Kidney glomerular epithelial cell (primary cell): ENCODE measurements around the gene PRKAR2B.
A peak's percentile ranks its signal among the peaks of the same experiment; 100 is the strongest.
"Not testable (repeated sequence)": the region's sequence is repeated elsewhere in the genome, so short reads cannot be mapped to it uniquely, and the experiment has no call there.

Experiments used
- DNase-seq: peaks from one replicate; lab custom pipeline; 2025; lab: John Stamatoyannopoulos, UW

PRKAR2B gene

DNA sequence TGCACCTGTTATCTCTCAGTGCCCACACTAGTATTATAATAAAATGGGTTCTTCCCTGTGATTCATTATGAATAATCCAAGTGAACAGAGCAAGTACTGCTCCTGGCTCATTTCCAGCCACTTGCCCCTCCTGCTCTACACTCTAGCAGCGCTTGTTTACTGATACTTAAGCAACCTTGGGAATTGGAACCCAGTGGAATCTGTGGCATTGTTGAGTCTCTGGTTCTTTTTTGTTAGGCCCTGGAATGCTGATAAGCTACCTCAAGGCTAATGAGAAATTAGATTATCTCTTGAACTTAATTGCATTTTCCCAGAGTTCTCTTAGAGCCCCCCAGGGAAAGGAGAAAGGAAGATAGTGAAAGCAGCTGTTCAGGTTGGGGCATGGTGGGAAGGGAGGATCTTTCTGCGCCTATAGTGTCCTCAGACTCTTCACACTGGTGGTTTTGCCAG is 34.0 kb downstream of the PRKAR2B start:
- peak; percentile 28 for DNase-seq

DNA sequence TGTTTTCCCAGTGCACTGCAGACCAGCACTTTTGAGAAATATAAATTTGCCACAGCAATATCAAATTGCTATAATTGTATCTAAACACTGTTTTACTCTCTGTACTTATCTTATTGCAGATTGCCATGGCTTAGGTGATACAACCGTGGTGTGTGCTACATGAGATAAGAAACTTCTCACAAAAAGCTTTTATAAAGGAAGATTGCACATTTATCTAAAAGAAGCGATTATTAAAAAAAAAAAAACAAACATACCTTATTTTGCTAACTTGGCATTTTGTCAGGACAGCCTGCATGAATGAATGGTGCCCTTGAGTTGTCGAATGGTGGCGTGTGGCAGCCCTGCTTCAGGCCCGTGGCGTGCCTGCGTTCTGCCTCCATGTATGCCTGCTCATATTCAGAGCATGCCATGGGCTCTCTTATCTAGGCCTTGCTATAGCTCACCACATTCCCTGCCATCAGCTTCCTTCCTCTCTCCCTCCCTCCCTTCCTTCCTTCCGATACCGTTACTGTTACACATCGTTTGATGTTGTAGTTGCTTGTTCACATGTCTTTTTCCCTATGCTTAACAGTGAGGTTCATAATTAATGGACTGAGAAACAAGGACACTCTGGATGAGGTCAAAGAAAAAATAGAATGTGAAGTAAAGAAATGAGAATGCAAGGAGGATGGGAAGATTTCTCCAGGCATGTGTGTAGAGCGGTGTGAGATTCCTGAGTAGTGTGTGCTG is 34.9 kb downstream of the PRKAR2B start:
- no peak for DNase-seq

DNA sequence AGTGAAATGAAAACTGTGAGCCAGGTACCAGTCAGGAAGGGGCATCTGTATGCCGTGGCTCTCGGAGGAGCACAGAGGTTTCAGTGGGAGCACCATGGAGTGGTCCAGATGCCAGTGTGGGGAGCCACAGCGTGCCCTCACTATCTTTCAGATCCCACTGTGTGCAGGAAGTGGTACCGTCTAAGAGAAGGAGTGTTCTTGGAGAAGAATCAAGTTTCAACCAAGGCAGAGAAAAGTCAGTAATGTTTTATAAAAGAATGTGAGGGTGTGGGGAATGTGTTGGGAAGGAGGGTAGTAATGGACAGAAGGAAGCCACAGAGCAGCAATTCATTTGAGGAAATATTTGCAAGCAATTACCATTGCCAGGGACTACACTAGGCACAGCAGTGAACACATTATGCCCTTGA is 35.6 kb downstream of the PRKAR2B start:
- no peak for DNase-seq

DNA sequence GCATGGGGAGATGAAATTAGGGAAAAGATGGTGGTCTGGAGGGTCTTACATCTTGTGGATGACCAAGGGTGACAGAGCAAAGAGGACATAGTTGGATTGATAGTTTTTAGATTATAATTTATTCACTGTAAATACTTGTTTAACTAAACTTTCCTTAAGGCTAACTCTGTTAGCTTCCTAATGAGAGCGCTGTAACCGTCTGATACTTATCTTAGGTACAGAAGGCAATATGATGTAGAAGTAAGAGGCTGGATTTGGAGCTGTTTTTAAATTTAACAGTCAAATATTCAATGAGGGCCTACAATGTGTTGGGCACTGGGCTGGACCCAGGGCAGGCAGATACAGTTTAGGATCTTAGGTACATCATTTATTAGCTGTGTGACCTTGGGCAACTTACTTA is 36.0 kb downstream of the PRKAR2B start:
- DNase-seq, result no peak

DNA sequence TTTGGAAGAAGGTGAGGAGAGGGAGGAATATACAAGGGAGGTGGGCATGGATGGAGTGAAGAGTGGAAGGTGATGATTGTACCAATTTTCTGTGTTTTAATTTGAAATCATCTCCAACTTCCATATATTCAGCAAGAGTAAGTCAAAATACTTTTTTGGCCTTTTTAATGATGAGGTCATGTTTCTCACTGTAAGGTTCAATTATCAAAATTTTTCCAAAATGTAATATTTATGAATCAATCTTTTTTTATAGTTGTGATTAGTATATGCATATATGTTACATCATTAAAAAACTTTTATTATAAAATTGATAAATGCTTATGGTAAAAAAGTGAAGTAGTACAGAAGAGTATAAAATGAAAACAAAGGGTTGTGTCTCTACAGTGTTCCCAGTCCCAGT is 40.7 kb downstream of the PRKAR2B start:
- no peak for DNase-seq

DNA sequence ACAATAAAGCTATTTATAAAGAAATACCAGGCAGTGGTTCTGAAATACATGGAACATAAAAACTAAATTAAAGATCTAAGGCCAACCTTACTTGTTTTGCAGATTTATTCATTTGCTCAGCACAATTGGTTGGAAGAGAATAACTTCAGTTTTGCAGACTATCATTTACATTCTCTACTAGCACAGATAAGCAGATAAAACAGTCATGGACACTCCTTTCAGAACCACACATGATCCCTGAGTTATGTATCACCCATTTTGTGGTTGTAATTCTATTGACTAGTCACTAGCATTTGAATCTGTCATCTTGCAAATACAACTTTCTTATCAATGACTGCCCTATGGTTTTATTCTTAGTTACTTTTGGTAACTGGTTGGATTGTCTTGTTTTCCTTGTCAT is 45.1 kb downstream of the PRKAR2B start:
- DNase-seq, result no peak

DNA sequence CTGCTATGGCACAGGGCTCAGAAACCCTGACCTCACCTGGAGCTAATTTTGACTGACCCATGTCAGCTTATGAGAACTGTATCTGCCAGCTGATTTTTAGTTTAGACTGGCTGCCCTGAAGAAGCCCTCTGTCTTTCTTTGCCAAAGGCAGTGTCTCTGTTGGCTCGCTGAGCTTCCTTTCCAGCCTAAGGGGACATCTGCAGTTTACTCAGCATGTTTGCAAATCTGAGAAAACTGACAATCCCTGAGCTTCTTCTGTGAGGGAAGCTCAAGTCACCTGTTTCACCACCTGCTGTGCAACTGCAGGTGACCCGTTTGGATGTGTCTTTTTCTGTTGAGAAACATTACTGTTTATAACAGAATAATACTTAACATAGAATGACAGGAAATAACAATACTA is 46.0 kb downstream of the PRKAR2B start:
- DNase-seq, result no peak

DNA sequence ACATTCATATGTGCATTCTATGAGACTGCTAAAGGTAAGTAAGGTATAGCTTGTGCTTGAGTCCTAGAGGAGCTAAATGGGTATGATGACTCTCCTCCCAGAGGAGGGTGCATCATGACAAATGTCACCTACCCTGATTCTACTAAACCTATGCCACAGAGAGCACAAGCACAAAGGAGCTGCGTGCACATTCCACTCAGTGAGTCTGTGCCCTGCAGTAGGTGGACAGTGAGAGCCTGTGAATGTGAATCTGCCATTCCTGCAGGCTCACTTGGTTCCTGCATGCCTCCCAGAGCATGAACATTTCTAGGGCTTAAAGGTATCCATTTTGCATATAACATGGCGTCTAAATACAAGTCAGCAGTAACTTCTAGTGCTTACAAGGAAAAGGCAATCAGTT is 46.8 kb downstream of the PRKAR2B start:
- no peak for DNase-seq

DNA sequence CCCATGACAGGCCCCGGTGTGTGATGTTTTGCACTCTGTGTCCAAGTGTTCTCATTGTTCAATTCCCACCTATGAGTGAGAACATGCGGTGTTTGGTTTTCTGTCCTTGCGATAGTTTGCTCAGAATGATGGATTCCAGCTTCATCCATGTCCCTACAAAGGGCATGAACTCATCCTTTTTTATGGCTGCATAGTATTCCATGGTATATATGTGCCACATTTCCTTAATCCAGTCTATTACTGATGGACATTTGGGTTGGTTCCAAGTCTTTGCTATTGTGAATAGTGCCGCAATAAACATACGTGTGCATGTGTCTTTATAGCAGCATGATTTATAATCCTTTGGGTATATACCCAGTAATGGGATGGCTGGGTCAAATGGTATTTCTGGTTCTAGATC is 49.2 kb downstream of the PRKAR2B start:
- DNase-seq, result not testable (repeated sequence)

DNA sequence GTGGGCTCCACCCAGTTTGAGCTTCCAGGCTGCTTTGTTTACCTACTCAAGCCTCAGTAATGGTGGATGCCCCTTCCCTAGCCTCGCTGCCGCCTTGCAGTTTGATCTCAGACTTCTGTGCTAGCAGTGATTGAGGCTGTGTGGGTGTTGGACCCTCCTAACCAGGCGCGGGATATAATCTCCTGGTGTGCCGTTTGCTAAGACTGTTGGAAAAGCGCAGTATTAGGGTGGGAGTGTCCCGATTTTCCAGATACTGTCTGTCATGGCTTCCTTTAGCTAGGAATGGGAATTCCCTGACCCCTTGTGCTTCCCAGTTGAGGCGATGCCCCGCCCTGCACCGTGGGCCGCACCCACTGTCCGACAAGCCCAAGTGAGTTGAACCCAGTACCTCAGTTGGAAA is 54.6 kb downstream of the PRKAR2B start:
- not testable (repeated sequence) for DNase-seq

DNA sequence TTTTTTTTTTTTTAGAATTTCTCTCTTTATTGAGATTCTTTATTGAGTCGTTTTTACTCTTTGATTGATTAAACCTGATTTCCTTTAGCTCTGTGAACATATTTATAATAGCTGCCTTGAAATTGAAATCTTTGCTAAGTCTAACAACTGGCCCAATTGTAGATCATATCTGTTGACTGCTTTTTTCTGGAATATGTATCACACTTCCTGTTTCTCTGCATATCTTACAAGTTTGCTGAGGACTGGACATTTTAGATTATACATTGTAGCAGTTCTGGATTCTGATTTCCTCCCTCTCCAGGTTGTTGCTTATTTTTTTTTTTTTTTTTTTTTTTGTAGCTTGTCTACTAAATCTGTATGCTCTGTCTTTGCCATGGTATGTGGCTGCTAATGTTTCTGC is 56.3 kb downstream of the PRKAR2B start:
- no peak for DNase-seq

DNA sequence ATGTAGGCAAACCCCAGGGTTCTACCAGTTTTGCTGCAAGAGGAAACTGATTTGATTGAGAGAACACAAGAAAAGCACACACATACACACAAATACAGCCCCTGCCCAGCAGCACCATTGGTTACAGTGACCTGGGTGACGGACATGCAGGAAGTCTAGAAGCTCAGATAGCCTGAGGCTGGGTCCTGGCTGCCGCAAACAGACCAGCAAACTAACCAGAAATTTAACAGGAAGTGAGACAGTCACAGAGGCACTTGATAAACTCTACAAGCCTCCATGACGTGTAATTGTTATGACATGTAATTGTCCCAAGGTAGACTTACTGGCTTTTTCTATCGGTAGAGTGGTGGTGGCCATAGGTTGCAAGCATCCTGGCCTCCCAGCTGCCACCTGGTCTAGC is 58.9 kb downstream of the PRKAR2B start:
- no peak for DNase-seq

DNA sequence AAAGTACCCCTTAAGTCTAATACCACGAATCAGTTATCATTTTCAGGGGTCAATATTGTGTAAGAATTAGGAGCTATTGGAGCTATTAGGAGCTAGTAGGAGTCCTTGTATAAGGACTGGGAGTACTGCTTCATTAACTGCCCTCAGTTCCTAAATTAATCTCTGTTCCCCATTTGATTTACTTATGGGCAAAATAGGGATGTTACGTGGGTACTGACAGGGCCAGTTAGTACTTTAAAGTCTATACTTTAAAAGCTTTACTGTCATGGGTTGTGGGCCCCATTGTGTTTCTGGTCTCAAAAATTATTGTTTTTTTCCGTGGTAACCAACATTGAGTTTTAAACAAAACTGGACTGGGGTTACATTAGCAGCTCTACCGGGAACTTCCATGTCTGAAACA is 60.3 kb downstream of the PRKAR2B start:
- DNase-seq, result no peak

DNA sequence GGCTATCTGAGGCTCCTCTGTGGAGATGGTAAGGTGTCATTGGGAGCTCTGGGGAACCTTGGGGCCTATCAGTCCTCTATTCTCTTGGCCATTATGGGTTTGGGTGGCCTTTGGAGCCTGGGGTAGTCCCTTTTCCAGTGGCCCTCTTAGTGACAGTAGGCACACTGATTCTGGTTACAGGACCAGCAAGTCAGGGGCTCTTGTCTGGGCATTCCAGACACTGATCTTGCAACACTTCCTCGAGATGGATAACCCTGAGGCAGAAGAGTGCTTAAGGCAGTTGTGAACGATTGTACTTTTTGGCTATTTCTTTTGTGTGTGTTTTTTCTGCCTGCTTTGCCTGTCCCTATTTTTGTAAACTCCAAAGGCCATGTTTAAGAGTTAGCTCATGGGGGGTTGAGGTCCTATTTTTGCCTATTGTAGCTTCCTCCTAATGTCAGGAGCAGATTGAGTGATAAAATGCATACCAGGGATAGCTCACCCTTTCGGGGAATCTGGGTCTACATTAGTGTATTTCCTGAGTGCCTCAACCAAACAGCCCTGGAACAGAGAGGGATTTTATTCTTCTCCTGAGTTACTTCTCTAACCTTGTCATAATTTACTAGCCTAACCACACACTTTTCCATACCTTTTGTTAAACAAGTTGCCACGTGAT is 61.2 kb downstream of the PRKAR2B start:
- DNase-seq, result no peak

DNA sequence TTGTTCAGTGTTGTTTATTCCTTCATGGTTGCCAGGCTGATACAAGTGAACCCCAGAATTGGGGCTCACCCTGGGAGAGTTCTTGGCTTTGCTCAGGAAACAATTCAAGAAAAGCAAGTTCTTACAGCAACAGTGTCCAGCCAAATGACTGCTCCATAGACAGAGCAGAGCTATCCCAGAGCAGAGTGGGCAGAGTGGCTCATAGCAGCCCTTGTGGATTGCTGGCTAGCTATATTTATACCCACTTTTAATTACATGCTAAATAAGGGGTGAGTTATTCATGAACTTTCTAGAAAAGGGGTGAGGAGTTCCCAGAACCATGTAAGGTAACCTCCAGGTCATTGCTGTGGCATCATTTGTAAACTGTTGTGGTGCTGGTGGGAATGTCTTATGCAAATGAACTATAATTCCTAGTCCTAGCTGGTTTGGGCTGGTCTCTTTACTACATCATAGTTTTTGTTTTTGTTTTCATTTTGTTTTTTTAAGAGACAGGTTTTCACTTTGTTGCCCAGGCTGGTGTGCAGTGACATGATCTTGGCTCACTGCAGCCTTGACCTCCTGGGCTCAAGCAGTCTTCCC is 64.4 kb downstream of the PRKAR2B start:
- DNase-seq, result no peak

DNA sequence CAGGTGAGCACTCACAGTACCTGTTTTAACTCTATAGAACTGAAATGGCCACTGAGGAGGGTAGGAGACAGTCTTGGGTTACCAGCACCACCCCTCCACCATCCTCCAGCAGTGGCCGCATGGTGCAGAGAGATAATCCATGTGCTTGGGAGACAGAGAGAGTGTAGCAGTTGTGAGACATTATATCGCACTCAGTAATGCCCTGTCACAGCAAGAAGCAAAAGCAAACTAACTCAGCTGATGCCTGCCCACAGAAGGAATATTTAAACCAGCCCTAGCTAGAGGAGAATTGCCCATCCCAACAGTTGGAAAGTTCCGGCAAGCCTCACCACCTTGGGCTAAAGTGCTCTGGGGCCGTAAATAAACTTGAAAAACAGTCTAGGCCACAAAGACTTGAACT is 65.5 kb downstream of the PRKAR2B start:
- no peak for DNase-seq

DNA sequence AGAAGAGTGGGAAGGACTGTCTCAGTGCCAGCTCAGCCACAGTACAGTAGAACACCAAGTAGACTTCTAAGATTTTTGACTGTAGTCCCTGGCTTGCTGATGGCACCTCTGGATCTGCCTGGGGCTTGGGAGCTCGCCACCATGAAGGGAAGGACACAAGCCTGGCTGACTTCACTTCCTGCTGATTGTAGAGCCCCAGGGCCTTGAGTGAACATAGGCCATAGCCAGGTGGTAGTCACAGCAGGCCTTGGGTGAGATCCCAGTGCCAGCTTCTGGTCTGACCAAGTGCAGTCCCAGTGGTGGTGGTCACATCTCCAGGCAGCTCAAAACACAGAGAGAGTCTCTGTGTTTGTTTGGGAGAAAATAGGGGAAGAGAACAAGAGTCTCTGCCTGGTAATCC is 66.7 kb downstream of the PRKAR2B start:
- no peak for DNase-seq

DNA sequence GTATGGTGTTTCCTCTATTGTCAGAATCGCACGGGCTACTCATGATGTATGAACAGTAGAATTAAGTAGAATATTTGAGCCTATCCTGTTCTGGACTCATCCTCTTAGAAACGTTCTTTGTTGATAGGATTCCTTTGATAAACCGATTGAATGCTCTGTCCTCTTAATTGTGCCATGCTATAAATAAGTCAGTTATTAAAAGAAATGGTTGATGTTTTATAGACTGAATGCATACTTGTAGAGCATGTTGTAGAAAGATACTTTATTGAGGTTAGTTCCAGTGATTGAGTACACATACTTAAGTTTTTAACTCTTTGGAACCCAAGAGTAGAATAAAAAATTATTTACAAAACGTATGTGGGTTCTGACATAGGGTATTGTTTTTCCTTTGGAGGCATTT is 69.4 kb downstream of the PRKAR2B start:
- DNase-seq, result peak; percentile 20

DNA sequence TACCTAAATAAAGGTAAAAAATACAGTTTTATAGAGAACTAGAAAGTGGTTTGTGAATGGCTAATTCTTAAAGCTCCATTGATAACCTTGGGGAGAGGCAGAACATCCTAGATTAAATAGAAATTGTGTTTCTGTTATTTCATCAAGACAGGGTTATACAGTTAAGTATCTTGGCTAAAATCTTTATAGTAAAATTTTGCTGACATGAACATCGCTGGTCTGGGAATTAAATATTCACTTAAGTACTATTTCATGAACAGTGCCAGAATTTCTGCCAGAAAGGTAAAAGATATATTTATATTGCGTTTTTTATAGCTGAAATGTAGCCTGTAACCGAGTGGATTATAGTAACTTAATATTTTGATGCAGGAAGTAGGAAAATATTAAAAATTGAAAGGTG is 70.6 kb downstream of the PRKAR2B start:
- no peak for DNase-seq

DNA sequence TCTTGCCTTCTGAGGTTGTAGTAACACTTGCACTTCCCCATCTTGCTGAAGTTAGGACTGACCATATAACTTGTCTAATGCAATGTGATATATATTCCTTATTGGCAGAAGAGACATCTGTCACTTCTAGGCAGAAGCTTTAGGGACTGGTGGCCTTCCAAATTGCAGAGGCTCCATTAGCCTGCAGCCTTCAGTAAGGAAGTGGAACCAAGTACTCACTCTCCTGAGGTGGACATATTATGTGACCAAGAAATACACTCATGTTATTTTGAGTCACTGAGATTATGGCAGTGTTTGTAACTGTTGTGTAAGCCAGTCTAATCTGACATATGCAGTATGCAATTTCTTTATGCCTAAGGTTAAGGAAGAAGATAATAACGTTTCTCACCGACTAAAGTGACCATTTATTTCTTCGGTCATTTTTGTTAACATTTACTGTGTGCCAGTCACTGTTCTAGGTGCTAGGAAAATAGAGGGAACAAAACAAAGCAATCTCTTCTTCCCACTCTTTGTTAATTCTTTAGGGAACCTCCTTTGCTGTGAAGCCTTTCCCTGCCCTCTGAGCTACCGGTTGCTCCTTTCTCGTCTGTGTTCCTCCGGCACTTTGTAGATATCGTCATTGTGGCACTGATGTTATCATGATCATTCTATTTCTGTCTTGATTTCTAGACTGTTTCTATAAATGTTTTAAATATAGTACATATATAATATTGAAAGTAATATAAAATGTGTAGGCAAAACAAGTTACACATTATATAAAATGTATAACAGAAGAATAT is 71.4 kb downstream of the PRKAR2B start:
- no peak for DNase-seq

DNA sequence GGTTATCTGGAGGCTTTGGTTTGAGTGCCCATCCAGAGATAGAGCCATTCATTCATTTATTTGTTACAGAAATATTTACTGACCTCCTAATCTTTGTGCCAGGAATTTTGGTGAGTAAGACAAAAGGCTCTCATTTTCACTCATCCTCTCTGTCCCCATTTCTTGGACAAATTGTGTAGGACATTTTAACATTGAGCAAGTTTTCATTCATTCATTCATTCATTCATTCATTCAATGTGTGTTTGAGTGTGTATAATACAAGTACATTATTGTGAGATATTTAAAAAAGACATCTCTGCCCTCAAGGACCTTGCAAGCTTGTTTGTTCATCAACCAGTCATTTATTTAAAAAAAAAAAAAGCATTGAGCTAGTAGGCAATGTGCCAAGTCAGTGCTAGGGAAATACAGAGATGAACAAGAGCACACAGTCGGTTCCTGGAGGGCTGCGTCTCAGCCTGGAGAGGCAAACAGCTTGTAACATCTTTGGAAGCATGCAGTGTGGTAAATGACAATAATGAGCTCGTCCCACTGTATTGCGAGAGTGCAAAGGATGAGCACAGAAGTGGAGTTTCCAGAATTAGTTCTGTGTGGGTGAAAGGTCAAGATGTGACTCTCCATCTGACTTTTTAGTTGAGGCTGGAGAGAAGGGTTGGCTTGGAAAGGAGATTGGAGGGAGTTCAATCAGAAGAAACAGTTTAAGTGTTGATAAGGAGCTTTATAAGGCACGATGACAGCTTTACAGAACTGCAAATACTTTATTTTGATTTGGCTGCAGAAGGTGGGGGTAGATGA is 73.8 kb downstream of the PRKAR2B start:
- DNase-seq, result peak; percentile 1
